SW480 (cell line): Measurements from ENCODE around the gene CYP4F12.

Experiments
- DNase-seq: peaks from one replicate; pipeline ENCODE4 v3.0.0-alpha.2; 2016; ENCODE audit warnings: low spot score

Gene CYP4F12

DNA sequence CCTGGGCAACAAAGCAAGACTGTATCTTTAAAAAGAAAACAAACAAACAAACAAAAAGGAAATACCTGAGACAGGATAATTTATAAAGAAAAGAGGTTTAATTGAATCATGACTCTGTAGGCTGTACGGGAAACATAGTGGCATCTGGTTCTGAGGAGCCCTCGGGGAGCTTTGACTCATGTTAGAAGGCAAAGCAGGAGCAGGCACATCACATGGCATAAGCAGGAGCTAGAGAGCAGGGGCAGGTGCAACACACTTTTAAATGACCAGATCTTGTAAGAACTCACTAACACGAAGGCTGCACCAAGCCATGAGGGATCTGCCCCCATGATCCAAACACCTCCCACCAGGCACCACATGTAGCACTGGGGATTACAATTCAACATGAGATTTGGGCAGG is 41.8 kb downstream of the CYP4F12 start:
- DNase-seq = no peak

DNA sequence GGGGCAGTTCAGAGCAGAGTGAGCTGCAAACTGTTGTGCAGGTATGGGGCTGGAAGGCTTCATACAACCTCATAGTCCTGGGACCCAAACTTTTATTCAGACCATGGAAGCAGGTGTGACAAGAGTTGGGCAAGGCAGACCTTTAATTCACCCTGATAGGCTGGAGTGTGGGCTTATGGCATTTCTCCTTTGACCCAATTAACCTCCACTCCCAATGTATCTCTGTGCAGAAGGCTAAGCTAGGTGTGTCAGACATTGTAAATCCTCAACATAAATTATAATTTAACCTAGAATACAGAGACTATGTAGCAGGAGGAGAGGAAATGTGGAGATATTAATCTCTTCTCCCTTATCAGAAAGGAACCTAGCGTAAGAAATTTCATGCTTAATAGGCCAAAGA is 42.8 kb downstream of the CYP4F12 start:
- DNase-seq = no peak

DNA sequence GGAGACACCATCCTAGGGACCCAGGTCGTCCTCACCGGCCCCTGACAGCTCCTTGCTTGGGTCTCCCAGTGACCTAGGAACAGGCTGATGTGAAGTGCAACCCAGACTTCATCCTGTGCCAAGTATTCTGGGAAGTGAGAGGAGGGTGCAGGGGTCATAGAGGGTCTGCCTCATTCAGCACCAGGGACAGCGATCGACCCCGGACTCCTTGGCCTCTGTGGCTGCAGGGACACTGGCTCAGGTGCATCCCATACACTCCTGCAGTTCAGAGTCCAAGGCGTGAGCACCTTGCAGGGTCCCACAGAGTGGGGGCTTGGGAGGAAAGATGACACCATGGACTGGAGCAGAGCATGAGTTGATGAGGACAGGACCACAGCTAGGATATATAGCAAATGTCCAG is 44.9 kb downstream of the CYP4F12 start:
- DNase-seq = no peak

DNA sequence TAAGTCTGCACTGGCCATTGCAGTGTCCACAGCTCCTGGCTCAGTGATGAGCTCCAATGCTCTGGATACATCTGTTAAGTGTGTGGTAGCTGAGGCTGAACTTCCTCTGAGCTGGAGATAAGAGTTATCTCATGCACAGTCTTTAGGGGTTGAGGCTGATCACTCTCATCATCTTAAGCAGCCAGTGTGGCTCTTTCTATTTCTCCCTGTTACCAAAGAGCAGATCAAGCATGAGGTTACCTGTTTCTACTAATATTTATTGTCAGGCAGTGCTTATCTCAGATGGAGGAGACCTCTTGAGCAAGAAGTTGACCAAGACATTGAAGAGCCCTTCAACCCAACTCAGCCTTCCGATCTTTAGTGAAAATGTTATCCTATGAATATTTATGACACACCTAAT is 48.4 kb downstream of the CYP4F12 start:
- no peak for DNase-seq

DNA sequence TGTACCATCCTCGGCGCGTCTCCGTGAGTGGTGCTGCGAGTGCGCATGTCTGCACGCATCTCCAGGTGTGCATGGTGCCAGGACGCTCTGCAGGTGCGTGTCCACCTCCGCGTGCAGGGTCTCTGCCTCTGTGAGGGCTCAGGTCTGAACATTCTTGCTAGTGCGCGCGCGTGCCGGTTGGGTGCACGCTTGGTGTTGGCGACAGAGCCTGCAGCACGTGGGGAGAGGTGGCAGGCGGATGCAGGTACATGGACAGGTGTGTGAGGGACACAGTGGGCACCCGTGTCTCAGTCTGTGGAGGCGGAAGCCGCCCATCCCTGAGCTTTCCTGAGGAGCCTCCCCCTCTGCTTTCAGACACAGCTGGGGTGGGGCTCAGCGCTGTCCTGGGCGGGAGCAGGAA is 50.1 kb downstream of the CYP4F12 start:
- no peak for DNase-seq

DNA sequence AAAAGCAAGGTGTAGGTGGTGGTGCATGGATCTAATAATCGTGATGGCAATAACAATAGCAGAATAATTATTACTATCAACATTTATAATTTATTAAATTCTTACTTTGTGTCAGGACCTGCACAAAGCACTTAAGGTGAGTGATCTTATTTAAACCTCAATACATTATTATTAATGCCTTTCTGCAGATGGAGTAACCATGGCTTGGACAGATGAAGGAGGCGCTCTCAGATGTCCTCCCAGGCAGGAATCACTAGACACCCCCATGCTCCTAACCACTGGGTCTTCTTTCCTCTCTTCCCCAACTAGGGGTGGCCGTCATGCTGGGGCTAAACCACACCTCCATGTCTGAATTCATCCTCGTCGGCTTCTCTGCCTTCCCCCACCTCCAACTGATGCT is 54.8 kb downstream of the CYP4F12 start, which contains the start of gene OR10H2:
TSS of gene OR10H2 (plus strand) at position 301 of the 400 bp plus-strand sequence. CDS start at position 321, 20 bp downstream.
- DNase-seq = no peak

DNA sequence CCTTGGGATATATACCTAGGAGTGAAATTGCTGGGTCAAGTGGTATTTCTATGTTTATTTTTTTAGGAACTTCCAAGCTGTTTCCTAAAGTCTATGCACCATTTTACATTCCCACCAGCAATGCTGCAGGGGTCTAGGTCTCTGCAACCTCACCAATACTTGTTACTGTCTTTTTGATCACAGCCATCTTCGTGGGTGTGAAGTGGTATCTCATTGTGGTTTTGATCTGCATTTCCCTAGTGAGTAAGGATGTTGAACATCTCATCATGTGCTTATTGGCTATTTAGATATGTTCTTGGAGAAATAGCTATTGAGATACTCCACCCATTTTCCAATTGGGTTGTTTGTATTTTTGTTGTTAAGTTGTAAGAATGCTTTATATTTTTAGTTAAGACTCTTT is 57.7 kb downstream of the CYP4F12 start:
- no peak for DNase-seq

DNA sequence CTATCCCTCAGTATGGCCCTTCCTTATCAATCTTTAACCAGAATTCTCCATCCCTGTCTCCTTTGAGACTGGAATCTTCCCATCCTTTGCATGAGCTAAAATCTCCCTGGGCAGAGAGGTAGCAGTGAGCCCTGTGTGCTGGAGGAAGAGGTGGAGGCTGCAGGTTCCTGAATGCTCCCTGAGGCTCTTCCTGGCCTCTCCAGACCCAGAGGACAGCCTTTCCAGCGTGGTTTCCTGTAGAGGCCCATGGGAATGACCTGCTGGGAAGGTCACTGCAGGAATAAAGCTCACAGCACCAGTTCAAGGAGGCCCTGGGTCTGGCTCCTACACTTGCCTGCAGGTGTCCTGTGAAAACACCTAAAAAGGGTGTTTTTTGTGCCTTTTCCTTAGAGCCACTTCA is 59.5 kb downstream of the CYP4F12 start:
- no peak for DNase-seq

DNA sequence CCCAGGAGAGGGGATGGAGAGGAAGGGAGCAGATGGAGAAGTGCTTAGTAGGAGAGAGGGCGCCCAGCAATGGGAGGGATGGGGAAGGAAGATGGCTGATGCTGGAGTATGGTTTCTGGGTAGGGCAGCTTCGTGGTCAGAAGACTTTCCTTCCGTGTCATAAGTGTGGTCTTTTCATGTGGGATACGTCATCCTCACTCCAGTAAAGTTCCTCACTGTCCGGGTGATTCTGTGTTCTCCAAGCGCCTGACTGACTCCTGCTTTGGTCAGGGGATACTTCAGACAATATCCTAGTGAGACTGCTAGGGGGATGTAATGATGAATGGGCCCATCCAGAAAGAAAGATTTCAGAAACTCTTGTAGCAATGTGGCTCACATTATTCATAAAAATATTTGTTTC is 61.0 kb downstream of the CYP4F12 start:
- no peak for DNase-seq

DNA sequence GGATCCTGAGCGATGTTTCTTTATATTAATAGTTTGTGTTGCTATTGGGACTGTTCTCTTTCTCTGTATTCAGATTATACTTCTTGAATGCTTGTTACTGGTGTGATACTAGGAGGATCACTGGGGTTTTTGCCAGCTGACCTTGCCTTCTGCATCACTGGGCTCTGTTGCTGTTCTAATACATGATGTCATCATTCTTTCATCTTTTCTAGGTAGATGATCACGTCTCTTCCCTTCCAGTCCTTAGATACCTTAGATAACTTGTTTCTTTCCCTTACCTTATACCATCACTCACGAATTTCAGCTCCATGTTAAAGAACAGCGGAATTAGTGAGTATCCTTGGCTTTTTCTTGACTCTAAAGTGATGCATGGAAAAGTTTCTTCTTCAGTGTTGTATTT is 64.8 kb downstream of the CYP4F12 start, which contains the start of gene OR10H3:
TSS of gene OR10H3 (plus strand) at position 264 of the 400 bp plus-strand sequence. CDS start 3,408 bp downstream, outside the sequence.
- no peak for DNase-seq

DNA sequence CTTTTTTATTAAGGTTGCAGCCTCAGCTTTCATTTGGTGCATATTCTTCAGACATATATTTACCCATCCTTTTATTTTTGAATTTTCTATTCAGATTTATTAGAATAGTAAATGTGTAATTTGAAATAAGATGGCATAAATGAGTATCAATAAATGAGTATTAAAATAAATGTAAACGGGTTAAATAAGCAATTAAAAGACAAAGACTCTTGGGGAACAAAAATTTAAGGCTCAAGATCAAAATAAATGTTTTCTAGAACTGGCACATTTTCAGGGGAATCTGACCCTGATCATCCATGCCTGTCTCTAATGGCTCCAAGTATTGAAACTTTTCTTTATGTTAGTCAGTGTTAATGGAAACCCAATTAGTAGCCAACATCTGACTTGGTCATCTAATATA is 67.9 kb downstream of the CYP4F12 start:
- DNase-seq = no peak
